ENCODE results near the gene CRIP1.

The CRIP1 gene

GRCh38 chr14:105471297-105471821 lies 15.3 kb upstream of the CRIP1 start:
- no peak for DNase-seq

GRCh38 chr14:105471823-105472485 lies 14.7 kb upstream of the CRIP1 start:
- no peak for DNase-seq

DNA sequence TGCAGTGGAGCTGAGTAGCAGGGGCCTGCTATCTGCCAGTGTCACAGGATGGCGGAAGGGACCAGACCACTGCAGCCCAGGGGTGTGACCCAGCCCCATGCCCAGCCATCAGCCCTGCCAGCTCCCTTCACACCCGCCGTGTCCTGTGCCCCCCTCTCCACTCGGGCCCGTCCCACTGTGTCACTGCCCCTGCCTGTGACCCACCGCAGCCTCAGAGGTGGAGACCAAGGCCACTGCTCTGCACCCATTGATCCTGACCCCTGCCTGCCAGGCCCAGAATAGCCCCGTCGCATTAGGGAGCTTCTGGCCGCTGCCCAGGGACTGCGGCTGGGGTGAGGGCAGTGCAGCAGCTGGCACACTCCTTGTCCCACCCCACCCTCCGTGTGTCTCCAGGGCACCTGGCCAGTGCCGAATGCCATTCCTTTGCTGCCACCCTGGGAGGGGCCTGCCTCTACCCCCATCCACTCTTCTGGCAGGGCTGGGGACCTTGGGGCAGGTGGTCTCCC lies 14.1 kb upstream of the CRIP1 start:
- no peak for DNase-seq

DNA sequence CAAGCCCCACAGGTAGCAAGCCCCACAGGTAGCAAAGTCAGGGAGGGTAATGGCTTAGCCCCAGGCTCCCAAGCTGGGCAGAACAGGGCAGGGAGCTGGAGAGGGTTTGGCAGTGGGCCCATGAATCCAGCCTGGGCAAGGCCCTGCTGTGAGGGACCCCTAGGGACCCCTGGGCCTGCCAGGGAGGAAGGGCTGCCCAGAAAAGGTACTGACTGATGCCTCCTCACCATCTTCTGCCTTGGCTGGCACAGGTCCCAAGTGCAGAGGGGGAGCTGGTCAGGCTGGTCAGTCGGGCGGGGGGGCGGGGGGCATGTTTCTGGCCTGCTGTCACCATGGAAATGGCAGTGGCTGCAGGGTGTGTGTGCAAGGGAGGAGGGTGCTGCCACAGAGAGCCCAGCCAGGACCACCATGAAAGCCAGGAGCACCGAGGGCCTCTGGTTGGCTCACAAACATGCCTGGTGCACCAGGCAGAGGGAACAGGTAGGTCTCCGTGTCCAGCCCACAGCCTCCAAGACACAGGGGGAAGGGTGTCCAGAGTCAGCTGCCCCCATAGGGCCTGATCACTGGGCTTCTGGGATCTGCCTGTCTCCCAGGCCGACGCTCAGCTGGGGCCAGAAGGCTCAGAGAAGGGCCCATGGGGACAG lies 13.5 kb upstream of the CRIP1 start:
- DNase-seq: no peak

DNA sequence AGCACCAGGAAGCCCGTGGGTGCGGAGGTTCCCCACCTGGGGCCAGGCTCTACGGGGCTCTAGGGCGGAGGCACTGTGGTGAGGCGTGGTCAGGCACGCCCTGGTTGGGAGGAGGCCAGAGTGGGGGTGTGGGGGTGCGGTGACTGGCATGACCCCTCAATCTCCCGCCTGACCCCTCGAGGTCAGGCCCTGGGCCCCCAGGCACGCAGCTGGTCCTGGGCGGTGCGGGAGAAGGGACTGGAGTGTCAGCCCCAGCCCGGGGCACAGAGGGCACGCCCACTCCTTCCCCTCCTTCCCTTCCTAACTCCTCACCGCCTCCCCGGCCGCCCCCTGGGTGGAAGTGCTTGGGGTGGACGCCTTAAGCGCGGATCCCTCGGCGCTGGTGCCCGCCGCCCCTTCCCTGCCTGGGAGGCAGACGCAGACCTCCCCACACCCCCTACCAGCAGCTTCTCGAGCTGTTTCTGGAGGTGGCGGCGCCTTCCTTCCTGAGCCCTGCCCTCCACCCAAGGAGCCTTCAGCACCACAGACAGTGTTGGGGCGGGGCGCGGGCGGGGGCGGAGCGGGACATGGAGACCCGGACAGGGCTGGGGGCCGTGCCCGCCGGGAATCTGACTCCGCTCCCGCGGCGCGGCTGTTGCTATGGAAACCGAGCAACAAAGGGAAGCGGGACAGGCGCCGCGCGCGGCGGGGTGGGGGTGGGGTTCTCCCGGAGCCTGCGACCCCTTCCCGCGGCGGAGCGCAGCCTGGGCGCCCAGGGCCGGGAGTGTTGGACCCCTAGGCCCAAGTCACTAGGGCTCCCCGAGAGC lies 12.8 kb upstream of the CRIP1 start:
- DNase-seq: peak; percentile 46

- DNase-seq: no peak
Observed at GRCh38 chr14:105474483-105475268, 12.0 kb upstream of the CRIP1 start, which contains the start of gene CRIP2. Gene CRIP2 (plus strand): TSS chr14:105474821. CDS start chr14:105474863, 42 bp downstream.

DNA sequence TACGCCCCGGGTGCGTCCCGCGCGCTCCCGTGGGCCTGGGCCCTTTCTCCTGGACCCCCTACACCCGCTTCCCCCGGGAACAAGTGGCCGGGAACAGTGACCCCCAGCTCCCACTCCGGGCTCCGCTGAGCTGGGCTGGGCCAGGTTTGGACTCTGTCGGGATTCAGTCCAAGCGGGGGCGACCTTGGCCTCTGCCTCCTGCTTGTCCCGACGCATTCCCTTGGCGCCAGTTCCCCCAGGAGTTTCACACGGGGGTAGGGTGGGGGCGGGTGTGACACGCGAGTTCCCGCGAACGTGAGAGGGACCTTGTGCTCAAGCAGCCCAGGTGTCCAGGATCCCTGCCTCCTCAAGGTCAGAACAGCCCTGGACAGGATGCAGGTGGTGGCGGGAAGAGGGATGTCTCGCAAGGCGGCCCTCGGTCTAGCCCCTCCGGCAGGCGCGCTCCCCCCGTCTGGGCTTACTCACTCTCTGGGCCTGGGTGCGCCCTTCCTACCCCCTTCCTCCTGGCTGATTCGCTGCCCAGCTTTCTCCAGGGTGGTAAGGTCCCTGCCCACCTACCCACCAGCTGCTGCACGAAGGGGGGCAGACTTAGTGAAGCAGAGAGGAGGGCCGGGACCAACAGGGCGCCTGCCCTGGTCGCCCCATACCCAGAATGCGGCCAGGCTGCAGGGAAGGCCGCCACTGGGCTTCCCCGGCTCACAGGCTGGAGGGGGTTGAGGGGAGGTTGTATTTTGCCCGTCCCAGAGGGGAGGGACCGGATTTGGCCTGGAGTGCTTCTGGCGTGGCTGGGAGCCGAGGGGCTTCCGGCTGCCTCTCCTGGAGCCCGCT lies 11.2 kb upstream of the CRIP1 start:
- no peak for DNase-seq

- no peak for DNase-seq
Observed at GRCh38 chr14:105476097-105476830, 10.4 kb upstream of the CRIP1 start.

GRCh38 chr14:105476831-105477659 lies 9.6 kb upstream of the CRIP1 start:
- no peak for DNase-seq

DNA sequence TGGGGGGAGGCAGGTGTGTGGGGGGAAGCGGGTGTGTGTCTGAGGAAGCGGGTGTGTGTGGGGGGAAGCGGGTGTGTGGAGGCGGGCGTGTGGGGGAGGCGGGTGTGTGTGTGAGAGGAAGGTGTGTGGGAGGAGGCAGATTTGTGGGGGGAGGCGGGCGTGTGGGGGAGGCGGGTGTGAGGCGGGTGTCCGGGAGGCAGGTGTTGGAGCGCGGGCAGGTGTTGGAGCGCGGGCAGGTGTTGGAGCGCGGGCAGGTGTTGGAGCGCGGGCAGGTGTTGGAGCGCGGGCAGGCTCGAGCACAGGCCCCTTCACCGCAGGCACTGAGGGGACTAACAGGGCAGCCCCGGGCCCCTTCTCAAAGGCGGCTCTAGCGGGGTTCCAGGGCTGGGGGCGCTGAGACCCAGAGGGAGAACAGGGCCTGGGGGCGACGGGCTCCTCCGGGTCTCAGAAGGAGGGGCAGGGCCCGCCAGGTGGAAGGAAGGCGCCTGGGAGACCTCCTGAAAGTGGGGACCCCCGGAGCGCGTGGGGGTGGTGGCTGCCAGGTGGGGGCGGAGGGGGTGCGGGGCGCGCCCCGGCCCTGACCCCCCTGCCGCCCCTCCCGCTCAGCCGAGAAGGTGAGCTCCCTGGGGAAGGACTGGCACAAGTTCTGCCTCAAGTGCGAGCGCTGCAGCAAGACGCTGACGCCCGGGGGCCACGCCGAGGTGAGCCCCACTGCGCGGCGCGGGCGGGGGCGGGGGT lies 8.9 kb upstream of the CRIP1 start:
- no peak for DNase-seq

- DNase-seq: no peak
Observed at GRCh38 chr14:105478398-105479251, 8.1 kb upstream of the CRIP1 start.

- DNase-seq: no peak
Observed at GRCh38 chr14:105479431-105480158, 7.1 kb upstream of the CRIP1 start.

GRCh38 chr14:105480199-105480746 lies 6.4 kb upstream of the CRIP1 start:
- no peak for DNase-seq

GRCh38 chr14:105480807-105481801 lies 5.6 kb upstream of the CRIP1 start:
- peak; percentile 49 for DNase-seq

DNA sequence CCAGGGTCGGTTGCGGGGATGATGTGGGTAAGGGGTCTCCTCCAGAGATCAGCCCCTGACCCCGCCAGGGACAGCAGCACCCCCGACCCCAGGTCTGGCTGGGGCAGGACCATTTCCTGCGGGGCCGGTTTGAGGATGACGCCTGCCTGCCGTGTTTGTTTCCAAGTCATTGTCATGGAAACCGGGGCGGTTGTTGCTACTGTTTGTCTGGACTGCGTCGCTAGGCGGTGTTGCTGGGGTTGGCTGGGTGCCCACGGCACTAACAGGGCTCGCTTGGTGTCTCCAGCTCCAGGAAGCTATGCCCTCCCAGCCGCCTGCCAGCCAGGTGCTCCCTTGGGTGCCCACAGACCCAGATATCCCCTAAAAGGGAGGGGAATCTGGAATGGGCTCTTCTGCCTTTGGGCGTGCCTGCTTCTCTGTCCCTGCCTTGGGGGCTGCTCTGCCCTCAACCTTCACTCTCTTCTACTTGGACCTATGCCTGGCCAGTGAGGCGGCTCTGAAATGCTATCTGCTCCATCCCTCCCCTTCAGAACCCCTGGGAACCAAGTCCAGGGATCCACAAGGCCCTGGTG lies 4.7 kb upstream of the CRIP1 start:
- DNase-seq: peak; percentile 88

All from amniotic stem cell (primary cell).